ENCODE measurements around the gene SOST.

- TF ChIP-seq, protein P1, sequence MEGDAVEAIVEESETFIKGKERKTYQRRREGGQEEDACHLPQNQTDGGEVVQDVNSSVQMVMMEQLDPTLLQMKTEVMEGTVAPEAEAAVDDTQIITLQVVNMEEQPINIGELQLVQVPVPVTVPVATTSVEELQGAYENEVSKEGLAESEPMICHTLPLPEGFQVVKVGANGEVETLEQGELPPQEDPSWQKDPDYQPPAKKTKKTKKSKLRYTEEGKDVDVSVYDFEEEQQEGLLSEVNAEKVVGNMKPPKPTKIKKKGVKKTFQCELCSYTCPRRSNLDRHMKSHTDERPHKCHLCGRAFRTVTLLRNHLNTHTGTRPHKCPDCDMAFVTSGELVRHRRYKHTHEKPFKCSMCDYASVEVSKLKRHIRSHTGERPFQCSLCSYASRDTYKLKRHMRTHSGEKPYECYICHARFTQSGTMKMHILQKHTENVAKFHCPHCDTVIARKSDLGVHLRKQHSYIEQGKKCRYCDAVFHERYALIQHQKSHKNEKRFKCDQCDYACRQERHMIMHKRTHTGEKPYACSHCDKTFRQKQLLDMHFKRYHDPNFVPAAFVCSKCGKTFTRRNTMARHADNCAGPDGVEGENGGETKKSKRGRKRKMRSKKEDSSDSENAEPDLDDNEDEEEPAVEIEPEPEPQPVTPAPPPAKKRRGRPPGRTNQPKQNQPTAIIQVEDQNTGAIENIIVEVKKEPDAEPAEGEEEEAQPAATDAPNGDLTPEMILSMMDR (conservative IDR thresholded peaks at IDR 0.05) = no peak
- no peak for TF ChIP-seq EZH2 (IDR thresholded peaks at IDR 0.05; ENCODE audit: low read depth)
These were observed 45.2 kb upstream of the SOST start for GRCh38 chr17:43803758-43804157.
